Mucosa of descending colon (tissue), 3 donors: ENCODE data around the gene GAPVD1. TPM values are rescaled to one million over a fixed set of nuclear protein-coding genes. Genes with fewer than 3 reads are reported as not detected.
"Not testable (repeated sequence)": the region's sequence is repeated elsewhere in the genome, so short reads cannot be mapped to it uniquely, and the experiment has no call there.

ENCODE experiments used
- ATAC-seq: fragments of 200-7000 bp; cut with Tn5 transposase; one replicate; pipeline ENCODE4 v1.9.1; 2020; ENCODE audit warnings: mild to moderate bottlenecking, moderate library complexity
- DNase-seq, 3 donors: peaks; one replicate each; pipeline ENCODE4 v3.0.0-alpha.2; 2020
- H3K36me3 ChIP-seq: fragments of 200-600 bp; one replicate; pipeline ENCODE4 v1.8.0; 2021; ENCODE audit warnings: low read depth, mild to moderate bottlenecking
- H3K4me1 ChIP-seq: fragments of 200-600 bp; one replicate; pipeline ENCODE4 v1.8.0; 2021; ENCODE audit warnings: low read depth, mild to moderate bottlenecking
- H3K4me3 ChIP-seq: fragments of 200-600 bp; one replicate; pipeline ENCODE4 v1.8.0; 2021; ENCODE audit warnings: mild to moderate bottlenecking
- H3K9me3 ChIP-seq: fragments of 200-600 bp; one replicate; pipeline ENCODE4 v1.8.0; 2021; ENCODE audit warnings: mild to moderate bottlenecking
- CTCF ChIP-seq: fragments of 200-600 bp; IDR thresholded peaks from one replicate; pipeline ENCODE4 v1.8.0; 2022; ENCODE audit warnings: antibody characterized with exemption, mild to moderate bottlenecking
- intact Hi-C, 2 donors: fragments of 100-400 bp; cut with DNase I in 1 of 2; cut with micrococcal nuclease in 1 of 2; formaldehyde crosslinking; loops; one replicate each; pipeline versions ENCODE4 v1.11.0 to v1.11.1; 2022; cut with DNase I, micrococcal nuclease
- long read RNA-seq, 2 donors: library from polyadenylated mRNA; unstranded; transcript quantifications; one replicate each; pipeline ENCODE4 v2.0.0, GENCODE V29; 2019 to 2021
- total RNA-seq, 3 donors: library from RNA; stranded (reverse); fragmentation: NEBNext Ultra II Directional in 2 of 3; extraction: Animal tissue kit (Norgen Biotek cat#: 25700) in 2 of 3; gene quantifications; one replicate each; pipeline versions ENCODE4 v1.2.1 to v1.2.4, GENCODE V29; 2021 to 2023
- donor health status: DM: no; HTN: no; CAD: no; lungs with moderate emphysema.
- donor health status: DM: no; HTN: no; CAD: no.
- donor health status: DM: no; HTN: yes; CAD: no.

The GAPVD1 gene, protein sequence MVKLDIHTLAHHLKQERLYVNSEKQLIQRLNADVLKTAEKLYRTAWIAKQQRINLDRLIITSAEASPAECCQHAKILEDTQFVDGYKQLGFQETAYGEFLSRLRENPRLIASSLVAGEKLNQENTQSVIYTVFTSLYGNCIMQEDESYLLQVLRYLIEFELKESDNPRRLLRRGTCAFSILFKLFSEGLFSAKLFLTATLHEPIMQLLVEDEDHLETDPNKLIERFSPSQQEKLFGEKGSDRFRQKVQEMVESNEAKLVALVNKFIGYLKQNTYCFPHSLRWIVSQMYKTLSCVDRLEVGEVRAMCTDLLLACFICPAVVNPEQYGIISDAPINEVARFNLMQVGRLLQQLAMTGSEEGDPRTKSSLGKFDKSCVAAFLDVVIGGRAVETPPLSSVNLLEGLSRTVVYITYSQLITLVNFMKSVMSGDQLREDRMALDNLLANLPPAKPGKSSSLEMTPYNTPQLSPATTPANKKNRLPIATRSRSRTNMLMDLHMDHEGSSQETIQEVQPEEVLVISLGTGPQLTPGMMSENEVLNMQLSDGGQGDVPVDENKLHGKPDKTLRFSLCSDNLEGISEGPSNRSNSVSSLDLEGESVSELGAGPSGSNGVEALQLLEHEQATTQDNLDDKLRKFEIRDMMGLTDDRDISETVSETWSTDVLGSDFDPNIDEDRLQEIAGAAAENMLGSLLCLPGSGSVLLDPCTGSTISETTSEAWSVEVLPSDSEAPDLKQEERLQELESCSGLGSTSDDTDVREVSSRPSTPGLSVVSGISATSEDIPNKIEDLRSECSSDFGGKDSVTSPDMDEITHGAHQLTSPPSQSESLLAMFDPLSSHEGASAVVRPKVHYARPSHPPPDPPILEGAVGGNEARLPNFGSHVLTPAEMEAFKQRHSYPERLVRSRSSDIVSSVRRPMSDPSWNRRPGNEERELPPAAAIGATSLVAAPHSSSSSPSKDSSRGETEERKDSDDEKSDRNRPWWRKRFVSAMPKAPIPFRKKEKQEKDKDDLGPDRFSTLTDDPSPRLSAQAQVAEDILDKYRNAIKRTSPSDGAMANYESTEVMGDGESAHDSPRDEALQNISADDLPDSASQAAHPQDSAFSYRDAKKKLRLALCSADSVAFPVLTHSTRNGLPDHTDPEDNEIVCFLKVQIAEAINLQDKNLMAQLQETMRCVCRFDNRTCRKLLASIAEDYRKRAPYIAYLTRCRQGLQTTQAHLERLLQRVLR (N-terminal part only)
- 10 to 100 TPM; 40.8 to 55.1 (median 41.4) TPM for total RNA-seq
- long read RNA-seq, donor 1, partial matches to known transcripts, result 7 of 18 reads
- long read RNA-seq, donor 1, other reads (novel, unspliced or antisense), result 10 of 18 reads
- long read RNA-seq, donor 2, partial matches to known transcripts, result 5 of 14 reads
- long read RNA-seq, donor 2, other reads (novel, unspliced or antisense), result 9 of 14 reads

GRCh38 chr9:125261501-125262293, at the start of gene GAPVD1:
Gene GAPVD1, plus strand, starts transcription at chr9:125261826. Its CDS starts 37,096 bp downstream, at chr9:125298922.
- H3K4me1 ChIP-seq, result peaks cover 11% of the 10 kb centered on the region
- DNase-seq (peak; percentile 86 to 95 (median 94)), ATAC-seq (peak; percentile 99)
- H3K9me3 ChIP-seq, result no peaks in the 10 kb centered on the region
- no peaks in the 10 kb centered on the region for H3K36me3 ChIP-seq
- peak within 1 kb of the TSS; percentile 98 for H3K4me3 ChIP-seq
- peak; percentile 26 for TF ChIP-seq CTCF
- intact Hi-C loops, result no loop called here

DNA sequence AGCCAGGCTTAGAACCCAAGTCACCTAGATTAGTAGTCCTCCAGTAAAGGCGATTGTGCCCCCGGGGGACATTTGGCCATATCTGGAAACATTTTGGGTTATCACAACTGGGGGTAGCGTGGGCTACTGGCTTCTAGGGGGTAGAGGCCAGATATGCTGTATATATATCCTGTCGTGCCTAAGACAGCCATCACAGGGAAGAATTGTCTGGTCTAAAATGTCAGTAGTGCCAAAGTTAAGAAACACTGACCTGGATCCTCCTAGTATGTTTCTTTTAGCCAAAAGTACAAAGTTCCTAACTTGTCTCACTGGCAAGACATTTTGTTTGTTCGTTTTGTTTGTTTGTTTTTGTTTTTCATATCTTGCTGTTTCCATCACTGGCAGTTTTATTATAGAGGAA, 47.4 kb upstream of the GAPVD1 start:
- Histone ChIP-seq H3K4me1 (no peaks in the 10 kb centered on the region), H3K36me3 (no peaks in the 10 kb centered on the region), H3K9me3 (no peaks in the 10 kb centered on the region), H3K4me3 (no peak overlapping the region)
- ATAC-seq, result no peak
- DNase-seq, result no peak
- TF ChIP-seq CTCF, result no peak
- intact Hi-C loops, result no loop called here

DNA sequence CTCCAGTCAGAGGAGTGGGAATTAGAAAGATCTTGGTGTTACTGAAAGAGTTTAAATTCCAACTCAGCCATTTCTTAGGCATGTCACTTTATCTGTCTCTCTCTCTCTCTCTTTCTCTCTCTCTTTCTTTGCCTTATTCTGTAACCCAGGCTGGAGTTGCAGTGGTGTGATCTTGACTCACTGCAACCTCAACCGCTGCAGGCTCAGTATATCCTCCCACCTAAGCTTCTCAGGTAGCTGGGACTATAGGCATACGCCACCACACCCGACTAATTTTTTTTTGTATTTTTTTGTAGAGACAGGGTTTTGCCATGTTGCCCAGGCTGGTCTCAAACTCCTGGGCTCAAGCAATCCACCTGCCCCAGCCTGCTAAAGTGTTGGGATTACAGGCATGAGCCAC, 43.0 kb upstream of the GAPVD1 start:
- H3K36me3 ChIP-seq, result no peaks in the 10 kb centered on the region
- intact Hi-C loops, result no loop called here
- H3K4me1 ChIP-seq, result no peaks in the 10 kb centered on the region
- no peaks in the 10 kb centered on the region for H3K9me3 ChIP-seq
- ATAC-seq (no peak), DNase-seq (no peak)
- no peak overlapping the region for H3K4me3 ChIP-seq
- no peak for TF ChIP-seq CTCF

DNA sequence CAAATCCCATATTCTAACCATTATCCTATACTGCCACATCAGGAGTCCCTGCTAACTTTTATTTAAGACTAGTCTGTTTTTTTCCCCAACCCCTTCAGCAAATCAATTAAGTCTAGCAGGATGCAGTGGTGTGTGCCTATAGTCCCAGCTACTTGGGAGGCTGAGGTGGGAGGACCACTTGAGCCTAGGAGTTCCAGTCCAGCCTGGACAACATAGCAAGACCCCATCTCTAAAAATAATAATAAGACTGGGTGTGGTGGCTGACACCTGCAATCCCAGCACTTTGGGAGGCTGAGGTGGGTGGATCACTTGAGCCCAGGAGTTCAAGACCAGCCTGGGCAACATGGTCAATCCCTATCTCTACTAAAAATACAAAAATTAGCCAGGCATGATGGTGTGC, 36.8 kb upstream of the GAPVD1 start:
- intact Hi-C loops, H3K36me3 ChIP-seq: not testable (repeated sequence)

DNA sequence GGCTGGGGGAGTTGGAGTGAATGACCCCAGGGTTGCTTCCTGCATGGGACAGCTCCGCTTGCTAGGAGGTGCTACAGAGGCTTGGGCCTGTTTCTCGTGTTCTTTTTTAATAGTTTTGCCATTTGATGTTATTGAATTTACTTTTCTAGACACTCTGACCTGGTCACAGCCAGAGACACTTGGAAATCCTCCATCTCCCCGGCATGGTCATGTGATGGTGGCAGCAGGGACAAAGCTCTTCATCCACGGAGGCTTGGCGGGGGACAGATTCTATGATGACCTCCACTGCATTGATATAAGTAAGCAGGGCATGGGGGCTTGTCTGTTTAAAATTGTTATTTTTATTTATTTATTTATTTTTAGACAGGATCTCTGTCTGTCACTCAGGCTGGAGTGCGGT, 33.9 kb upstream of the GAPVD1 start:
- ATAC-seq (no peak), DNase-seq (no peak)
- H3K4me1 ChIP-seq, result no peaks in the 10 kb centered on the region
- H3K9me3 ChIP-seq, result no peaks in the 10 kb centered on the region
- intact Hi-C loops, result no loop called here
- peaks cover 6% of the 10 kb centered on the region for H3K36me3 ChIP-seq
- no peak overlapping the region for H3K4me3 ChIP-seq
- TF ChIP-seq CTCF, result no peak

More for the DNA sequence above, 36.8 kb upstream of the GAPVD1 start:
- H3K4me1 ChIP-seq, DNase-seq, H3K4me3 ChIP-seq, ATAC-seq, H3K9me3 ChIP-seq: not testable (repeated sequence)
